Keratinocyte (primary cell): ENCODE measurements around the gene FMO1. TPM values are rescaled to one million over a fixed set of nuclear protein-coding genes. Genes with fewer than 3 reads are reported as not detected.
A peak's percentile ranks its signal among the peaks of the same experiment; 100 is the strongest.

Experiments
- DNase-seq: peaks from one replicate; pipeline ENCODE4 v3.0.0-alpha.2; 2011; ENCODE audit warnings: low read depth, missing footprints, low spot score
- FAIRE-seq: peaks from 2 replicates; lab custom pipeline; 2011; peaks lifted over from hg19 to GRCh38; lab: Jason Lieb, UNC
- H2AFZ ChIP-seq: 2 replicates; pipeline ENCODE4 v1.6.0; 2012; ENCODE audit warnings: low read length, control low read depth, inconsistent platforms; ENCODE audit not compliant: control insufficient read depth
- H3K27ac ChIP-seq: 2 replicates; pipeline ENCODE4 v1.5.1; 2011; ENCODE audit warnings: low read length; ENCODE audit not compliant: control insufficient read depth, insufficient read depth
- H3K27me3 ChIP-seq: 3 replicates; pipeline ENCODE4 v1.6.0; 2011; ENCODE audit warnings: low read length; ENCODE audit not compliant: control insufficient read depth, insufficient read depth; ENCODE audit errors: extremely low read depth
- H3K36me3 ChIP-seq, 2 experiments: 2 replicates in 1 of 2; 3 replicates in 1 of 2; pipeline ENCODE4 v1.5.1; 2011; ENCODE audit warnings: low read length in 2 of 2, mild to moderate bottlenecking in 1 of 2; ENCODE audit not compliant: control insufficient read depth in 2 of 2, insufficient read depth in 2 of 2; ENCODE audit errors: extremely low read depth in 1 of 2
- H3K4me1 ChIP-seq: 3 replicates; pipeline ENCODE4 v1.5.1; 2011; ENCODE audit warnings: low read length; ENCODE audit not compliant: control insufficient read depth, insufficient read depth; ENCODE audit errors: extremely low read depth
- H3K4me2 ChIP-seq: 3 replicates; pipeline ENCODE4 v1.6.0; 2011; ENCODE audit warnings: low read depth, low read length; ENCODE audit not compliant: control insufficient read depth, insufficient read depth; ENCODE audit errors: extremely low read depth
- H3K4me3 ChIP-seq, 3 experiments: fragments of 200-600 bp in 1 of 3; sonication (generic) in 1 of 3; 2 replicates in 2 of 3; 3 replicates in 1 of 3; pipeline ENCODE4 v1.5.1; 2011 to 2016; ENCODE audit warnings: low read length in 3 of 3, mild to moderate bottlenecking in 3 of 3, control low read depth in 2 of 3, inconsistent platforms in 1 of 3, low read depth in 1 of 3, mixed read lengths in 1 of 3, mixed run types in 1 of 3, moderate library complexity in 1 of 3; ENCODE audit not compliant: control insufficient read depth in 2 of 3, insufficient read depth in 2 of 3; ENCODE audit errors: extremely low read depth in 1 of 3
- H3K79me2 ChIP-seq: 2 replicates; pipeline ENCODE4 v1.6.0; 2012; ENCODE audit warnings: low read length; ENCODE audit not compliant: control insufficient read depth, insufficient read depth
- H3K9ac ChIP-seq: 3 replicates; pipeline ENCODE4 v1.6.0; 2011; ENCODE audit warnings: low read length; ENCODE audit not compliant: control insufficient read depth, insufficient read depth; ENCODE audit errors: extremely low read depth
- H3K9me1 ChIP-seq: 3 replicates; pipeline ENCODE4 v1.6.0; 2011; ENCODE audit warnings: low read length; ENCODE audit not compliant: control insufficient read depth, insufficient read depth; ENCODE audit errors: extremely low read depth
- H3K9me3 ChIP-seq: 2 replicates; pipeline ENCODE4 v1.5.1; 2012; ENCODE audit warnings: low read depth, low read length; ENCODE audit not compliant: control insufficient read depth
- H4K20me1 ChIP-seq: 3 replicates; pipeline ENCODE4 v1.6.0; 2011; ENCODE audit warnings: low read length; ENCODE audit not compliant: control insufficient read depth, insufficient read depth; ENCODE audit errors: extremely low read depth
- EZH2 ChIP-seq: IDR thresholded peaks from one replicate; pipeline ENCODE4 v1.6.1; 2012; ENCODE audit warnings: inconsistent platforms, mild to moderate bottlenecking, low read length, moderate library complexity
- dilution Hi-C: fragments of 300-500 bp; cut with MboI; formaldehyde crosslinking; loops from one replicate; pipeline ENCODE4 v1.7.0; 2020; ENCODE audit warnings: low sequenced_read_pairs; ENCODE audit not compliant: extremely low pct_ligation_motif_present
- polyA plus RNA-seq, 5 experiments: library from polyadenylated mRNA; depleted of rRNA in 3 of 5; stranded (reverse) in 3 of 5; stranded (forward) in 1 of 5; unstranded in 1 of 5; fragments of >200 nt; gene quantifications; 1 replicate in 1 of 5; 2 replicates in 3 of 5; 3 replicates in 1 of 5; pipeline versions ENCODE4 v1.2.1 to v1.2.3, GENCODE V29; 2011 to 2012; ENCODE audit warnings: missing spikeins in 2 of 5, low read depth in 1 of 5, low replicate concordance in 1 of 5
- TF ChIP-seq, protein P1 (sequence below), 3 experiments: IDR thresholded peaks in 1 of 3; conservative IDR thresholded peaks in 1 of 3; optimal IDR thresholded peaks in 1 of 3; 2 replicates in 2 of 3; 3 replicates in 1 of 3; pipeline versions ENCODE3 to v1.5.1; 2011; ENCODE audit warnings: low read length in 3 of 3, mild to moderate bottlenecking in 3 of 3, moderate library complexity in 2 of 3, control low read depth in 1 of 3, inconsistent platforms in 1 of 3; ENCODE audit not compliant: insufficient read depth in 2 of 3; ENCODE audit errors: extremely low read depth in 1 of 3

Gene FMO1
- polyA plus RNA-seq, 1 donor (not counting 4 experiments of a cell fraction or from before 2014, with no cell fraction given) = 0.07 TPM

DNA sequence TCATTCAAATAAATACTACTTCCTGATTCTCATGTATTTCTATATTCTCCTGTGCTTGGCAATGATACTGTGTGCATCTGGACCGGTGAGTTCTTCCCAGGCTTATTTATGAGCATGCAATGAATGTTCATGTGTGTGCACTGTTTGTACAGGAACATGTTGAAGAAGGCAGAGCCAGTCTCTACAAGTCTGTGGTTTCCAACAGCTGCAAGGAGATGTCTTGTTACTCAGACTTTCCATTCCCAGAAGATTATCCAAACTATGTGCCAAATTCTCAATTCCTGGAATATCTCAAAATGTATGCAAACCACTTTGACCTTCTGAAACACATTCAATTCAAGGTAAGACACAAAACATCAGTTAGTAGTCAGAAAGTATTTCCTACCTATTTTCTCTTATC is 19.1 kb downstream of the FMO1 start:
- no peaks in the 10 kb centered on the region for H3K9me1 ChIP-seq
- peak; percentile 89 for DNase-seq
- TF ChIP-seq, protein P1, sequence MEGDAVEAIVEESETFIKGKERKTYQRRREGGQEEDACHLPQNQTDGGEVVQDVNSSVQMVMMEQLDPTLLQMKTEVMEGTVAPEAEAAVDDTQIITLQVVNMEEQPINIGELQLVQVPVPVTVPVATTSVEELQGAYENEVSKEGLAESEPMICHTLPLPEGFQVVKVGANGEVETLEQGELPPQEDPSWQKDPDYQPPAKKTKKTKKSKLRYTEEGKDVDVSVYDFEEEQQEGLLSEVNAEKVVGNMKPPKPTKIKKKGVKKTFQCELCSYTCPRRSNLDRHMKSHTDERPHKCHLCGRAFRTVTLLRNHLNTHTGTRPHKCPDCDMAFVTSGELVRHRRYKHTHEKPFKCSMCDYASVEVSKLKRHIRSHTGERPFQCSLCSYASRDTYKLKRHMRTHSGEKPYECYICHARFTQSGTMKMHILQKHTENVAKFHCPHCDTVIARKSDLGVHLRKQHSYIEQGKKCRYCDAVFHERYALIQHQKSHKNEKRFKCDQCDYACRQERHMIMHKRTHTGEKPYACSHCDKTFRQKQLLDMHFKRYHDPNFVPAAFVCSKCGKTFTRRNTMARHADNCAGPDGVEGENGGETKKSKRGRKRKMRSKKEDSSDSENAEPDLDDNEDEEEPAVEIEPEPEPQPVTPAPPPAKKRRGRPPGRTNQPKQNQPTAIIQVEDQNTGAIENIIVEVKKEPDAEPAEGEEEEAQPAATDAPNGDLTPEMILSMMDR (optimal IDR thresholded peaks at IDR 0.05 in 1 of 3, IDR thresholded peaks at IDR 0.05 in 1 of 3, conservative IDR thresholded peaks at IDR 0.05 in 1 of 3; ENCODE audit: extremely low read depth in 1 of 3, insufficient read depth in 2 of 3, low read length in 3 of 3) = no peak
- no peak for TF ChIP-seq EZH2
- peak overlapping the region; percentile 47 for H3K27ac ChIP-seq
- H3K4me1 ChIP-seq = peaks cover 25% of the 10 kb centered on the region
- H3K36me3 ChIP-seq = no peaks in the 10 kb centered on the region
- peak overlapping the region; percentile 39 for H3K4me2 ChIP-seq
- H3K27me3 ChIP-seq = no peaks in the 10 kb centered on the region
- H3K4me3 ChIP-seq = peak overlapping the region in 1 of 3 experiments; percentile 18
- H3K9ac ChIP-seq = no peak overlapping the region
- H3K9me3 ChIP-seq = no peaks in the 10 kb centered on the region
- no peaks in the 10 kb centered on the region for H3K79me2 ChIP-seq
- dilution Hi-C loops = no loop called here
- no peaks in the 10 kb centered on the region for H4K20me1 ChIP-seq
- peak; percentile 99 for FAIRE-seq
- H2AFZ ChIP-seq = peak overlapping the region; percentile 29

DNA sequence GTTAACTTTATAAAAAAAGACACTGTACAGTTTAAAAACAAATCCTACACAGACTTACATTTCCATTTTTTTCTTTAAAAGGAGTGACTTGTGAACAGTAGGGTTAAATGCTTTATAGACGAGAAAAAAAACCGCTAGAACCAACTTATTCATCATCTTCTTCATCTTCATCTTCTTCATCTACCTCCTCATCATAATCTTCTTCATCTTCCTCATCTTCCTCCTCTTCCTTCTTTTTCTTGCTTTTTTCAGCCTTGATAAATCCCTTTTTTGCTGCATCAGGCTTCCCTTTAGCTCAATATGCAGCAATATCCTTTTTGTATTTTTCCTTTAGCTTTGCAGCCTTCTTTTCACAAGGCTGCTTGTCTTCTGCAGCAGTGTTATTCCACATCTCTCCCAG is 22.5 kb downstream of the FMO1 start:
- Histone ChIP-seq H3K9me1 (no peaks in the 10 kb centered on the region), H4K20me1 (no peaks in the 10 kb centered on the region), H3K4me3 (no peak overlapping the region), H2AFZ (no peak overlapping the region), H3K4me2 (no peak overlapping the region), H3K79me2 (no peaks in the 10 kb centered on the region), H3K9me3 (no peaks in the 10 kb centered on the region), H3K27me3 (no peaks in the 10 kb centered on the region), H3K4me1 (peaks cover 19% of the 10 kb centered on the region), H3K9ac (no peak overlapping the region), H3K27ac (no peak overlapping the region), H3K36me3 (no peaks in the 10 kb centered on the region)
- dilution Hi-C loops = no loop called here
- DNase-seq = no peak
- no peak for FAIRE-seq
- no peak for TF ChIP-seq EZH2
- TF ChIP-seq, protein P1 (optimal IDR thresholded peaks at IDR 0.05 in 1 of 3, IDR thresholded peaks at IDR 0.05 in 1 of 3, conservative IDR thresholded peaks at IDR 0.05 in 1 of 3; ENCODE audit: extremely low read depth in 1 of 3, insufficient read depth in 2 of 3, low read length in 3 of 3) = no peak
